ENCODE measurements around the gene ATP6V0C.
"Not testable (repeated sequence)": the region's sequence is repeated elsewhere in the genome, so short reads cannot be mapped to it uniquely, and the experiment has no call there.

The ATP6V0C gene

GRCh38 chr16:2560131-2560797, 46.5 kb downstream of the ATP6V0C start:
- DNase-seq = not testable (repeated sequence)

GRCh38 chr16:2560798-2561133, 47.0 kb downstream of the ATP6V0C start:
- peak; percentile 87 for DNase-seq

- DNase-seq = not testable (repeated sequence)
Observed at GRCh38 chr16:2567506-2567905, 53.8 kb downstream of the ATP6V0C start.

- DNase-seq = not testable (repeated sequence)
Observed at GRCh38 chr16:2568573-2568972, 54.8 kb downstream of the ATP6V0C start.

Measured in activated effector memory CD4-positive, alpha-beta T cell treated with anti-CD3 and anti-CD28 coated beads, Interleukin-2, amount 50 U/mL, for 16 hours (primary cell).